H1 (cell line): ENCODE measurements around the gene ZNF488. TPM values are rescaled to one million over a fixed set of nuclear protein-coding genes. Genes with fewer than 3 reads are reported as not detected.
A peak's percentile ranks its signal among the peaks of the same experiment; 100 is the strongest.

Experiments used
- CTCF ChIA-PET: fragments of 300-600 bp; sonication (Branson Sonifier 250); formaldehyde crosslinking; loops from one replicate; lab custom pipeline; 2021; ENCODE audit not compliant: partially characterized antibody; lab: Charles Lee
- POLR2A ChIA-PET: fragments of 300-600 bp; sonication (Branson Sonifier 250); formaldehyde crosslinking; loops from one replicate; lab custom pipeline; 2021; ENCODE audit warnings: inconsistent platforms; ENCODE audit not compliant: partially characterized antibody; lab: Charles Lee
- DNase-seq, 2 experiments: peaks; one replicate each; pipeline versions ENCODE4 v3.0.0 to v3.0.0-alpha.2; 2010 to 2022; ENCODE audit warnings: low spot score in 2 of 2, low read depth in 1 of 2, mixed read lengths in 1 of 2
- FAIRE-seq: peaks from 2 replicates; lab custom pipeline; 2011; peaks lifted over from hg19 to GRCh38; lab: Jason Lieb, UNC
- H2AFZ ChIP-seq: 2 replicates; pipeline ENCODE4 v1.8.1; 2012; ENCODE audit warnings: low read length, inconsistent platforms
- H2AK5ac ChIP-seq: 2 replicates; pipeline ENCODE4 v1.6.1; 2013; ENCODE audit warnings: low read depth, low read length
- H2BK120ac ChIP-seq: replicated peaks from 2 replicates; pipeline ENCODE3; 2013; ENCODE audit warnings: low read depth, low read length, inconsistent platforms
- H2BK12ac ChIP-seq: 2 replicates; pipeline ENCODE4 v1.6.1; 2013; ENCODE audit warnings: low read depth, low read length
- H2BK15ac ChIP-seq: 2 replicates; pipeline ENCODE4 v1.6.1; 2013; ENCODE audit warnings: low read length
- H2BK20ac ChIP-seq: 2 replicates; pipeline ENCODE4 v1.6.1; 2013; ENCODE audit warnings: low read length
- H2BK5ac ChIP-seq: 2 replicates; pipeline ENCODE4 v1.6.1; 2013; ENCODE audit warnings: low read depth, low read length
- H3K14ac ChIP-seq: 2 replicates; pipeline ENCODE4 v1.6.1; 2013; ENCODE audit warnings: inconsistent platforms; ENCODE audit not compliant: insufficient read length
- H3K18ac ChIP-seq: 2 replicates; pipeline ENCODE4 v1.6.1; 2013; ENCODE audit warnings: low read length; ENCODE audit errors: extremely low read depth
- H3K23ac ChIP-seq: 2 replicates; pipeline ENCODE4 v1.6.1; 2013; ENCODE audit warnings: inconsistent platforms; ENCODE audit not compliant: insufficient read length
- H3K23me2 ChIP-seq: 2 replicates; pipeline ENCODE4 v1.6.1; 2013; ENCODE audit warnings: low read depth, low read length
- H3K27ac ChIP-seq: 2 replicates; pipeline ENCODE4 v1.6.1; 2011; ENCODE audit warnings: low read depth, low read length, inconsistent platforms
- H3K27me3 ChIP-seq, 4 experiments: replicated peaks in 1 of 4; 1 replicate in 1 of 4; 2 replicates in 3 of 4; pipeline versions ENCODE4 v1.6.1 to v1.8.1; 2011 to 2013; ENCODE audit warnings: low read length in 3 of 4, mild to moderate bottlenecking in 3 of 4, inconsistent platforms in 2 of 4, mixed read lengths in 2 of 4, moderate library complexity in 1 of 4; ENCODE audit not compliant: control insufficient read depth in 3 of 4, insufficient read depth in 3 of 4; ENCODE audit errors: extremely low read depth in 1 of 4
- H3K36me3 ChIP-seq, 4 experiments: 2 replicates each; pipeline versions ENCODE4 v1.6.1 to v1.8.1; 2011 to 2013; ENCODE audit warnings: mild to moderate bottlenecking in 4 of 4, low read length in 3 of 4, moderate library complexity in 2 of 4, control low read depth in 1 of 4, inconsistent platforms in 1 of 4; ENCODE audit not compliant: insufficient read depth in 4 of 4, control insufficient read depth in 2 of 4
- H3K4ac ChIP-seq: replicated peaks from 2 replicates; pipeline ENCODE3; 2013; ENCODE audit warnings: low read length, low read depth, mixed read lengths, inconsistent platforms; ENCODE audit not compliant: insufficient read length
- H3K4me1 ChIP-seq, 4 experiments: replicated peaks in 1 of 4; 1 replicate in 1 of 4; 2 replicates in 3 of 4; pipeline versions ENCODE4 v1.6.1 to v1.8.1; 2011 to 2013; ENCODE audit warnings: low read length in 3 of 4, inconsistent platforms in 2 of 4, mixed read lengths in 1 of 4; ENCODE audit not compliant: insufficient read depth in 4 of 4, control insufficient read depth in 3 of 4
- H3K4me2 ChIP-seq, 2 experiments: 2 replicates each; pipeline versions ENCODE4 v1.6.1 to v1.8.1; 2011 to 2013; ENCODE audit warnings: low read depth in 2 of 2, low read length in 2 of 2, control low read depth in 1 of 2, inconsistent platforms in 1 of 2, mild to moderate bottlenecking in 1 of 2; ENCODE audit not compliant: insufficient read depth in 1 of 2
- H3K4me3 ChIP-seq, 4 experiments: fragments of 200-600, 300-600 bp in 1 of 4; sonication (generic), shearing (Covaris generic), sonication (Bioruptor Twin) in 1 of 4; 2 replicates each; pipeline versions ENCODE4 v1.5.1 to v1.8.1; 2011 to 2016; ENCODE audit warnings: low read length in 4 of 4, low read depth in 3 of 4, control low read depth in 2 of 4, inconsistent platforms in 2 of 4, mild to moderate bottlenecking in 2 of 4, mixed read lengths in 1 of 4, moderate library complexity in 1 of 4; ENCODE audit not compliant: insufficient read depth in 2 of 4; ENCODE audit errors: extremely low read depth in 1 of 4
- H3K56ac ChIP-seq: replicated peaks from 2 replicates; pipeline ENCODE3; 2013; ENCODE audit warnings: low read depth, mild to moderate bottlenecking, mixed read lengths, low read length, inconsistent platforms; ENCODE audit not compliant: insufficient read length
- H3K79me1 ChIP-seq: 2 replicates; pipeline ENCODE4 v1.6.1; 2013; ENCODE audit warnings: low read depth, low read length, control low read depth
- H3K79me2 ChIP-seq, 2 experiments: 2 replicates each; pipeline versions ENCODE4 v1.6.1 to v1.8.1; 2012 to 2013; ENCODE audit warnings: low read length in 2 of 2, mild to moderate bottlenecking in 2 of 2, inconsistent platforms in 1 of 2; ENCODE audit not compliant: insufficient read depth in 2 of 2, control insufficient read depth in 1 of 2
- H3K9ac ChIP-seq, 4 experiments: replicated peaks in 1 of 4; 1 replicate in 1 of 4; 2 replicates in 3 of 4; pipeline versions ENCODE4 v1.6.1 to v1.8.1; 2011 to 2013; ENCODE audit warnings: low read depth in 3 of 4, low read length in 3 of 4, control low read depth in 2 of 4, mild to moderate bottlenecking in 2 of 4, moderate library complexity in 2 of 4, inconsistent platforms in 1 of 4; ENCODE audit errors: extremely low read depth in 1 of 4
- H3K9me3 ChIP-seq, 2 experiments: 2 replicates each; pipeline versions ENCODE4 v1.6.1 to v1.8.1; 2012 to 2013; ENCODE audit warnings: mild to moderate bottlenecking in 2 of 2, moderate library complexity in 2 of 2, control low read depth in 1 of 2, inconsistent platforms in 1 of 2, low read depth in 1 of 2, low read length in 1 of 2, mixed read lengths in 1 of 2; ENCODE audit not compliant: insufficient read depth in 2 of 2
- H4K20me1 ChIP-seq, 2 experiments: replicated peaks in 1 of 2; 2 replicates each; pipeline versions ENCODE3 to v1.8.1; 2011 to 2013; ENCODE audit warnings: inconsistent platforms in 2 of 2, low read length in 2 of 2, mild to moderate bottlenecking in 1 of 2; ENCODE audit not compliant: insufficient read depth in 2 of 2, control insufficient read depth in 1 of 2
- H4K5ac ChIP-seq: 2 replicates; pipeline ENCODE4 v1.6.1; 2013; ENCODE audit warnings: low read length, low read depth, mixed read lengths, inconsistent platforms; ENCODE audit not compliant: insufficient read length
- H4K8ac ChIP-seq: 2 replicates; pipeline ENCODE4 v1.8.0; 2013; ENCODE audit warnings: mild to moderate bottlenecking, moderate library complexity, low read length, inconsistent platforms; ENCODE audit not compliant: insufficient read depth; ENCODE audit errors: extremely low read depth
- H4K91ac ChIP-seq: replicated peaks from 2 replicates; pipeline ENCODE3; 2013; ENCODE audit warnings: low read length, mixed read lengths, inconsistent platforms; ENCODE audit not compliant: insufficient read length
- BACH1 ChIP-seq: IDR thresholded peaks from 2 replicates; pipeline ENCODE4 v1.6.1; 2012; ENCODE audit warnings: low read length, improper control_type of control experiment
- CBX5 ChIP-seq: fragments of 300-800, 300-1000 bp; sonication (generic); IDR thresholded peaks from 2 replicates; pipeline ENCODE4 v1.7.1; 2016; ENCODE audit warnings: antibody characterized with exemption, low read length, low read depth
- JUN ChIP-seq: IDR thresholded peaks from 2 replicates; pipeline ENCODE4 v1.6.1; 2011; ENCODE audit warnings: low read depth, mild to moderate bottlenecking, improper control_type of control experiment, low read length
- POLR2AphosphoS5 ChIP-seq: IDR thresholded peaks from 2 replicates; pipeline ENCODE4 v1.6.1; 2011; ENCODE audit warnings: low read depth, low read length
- SP4 ChIP-seq: IDR thresholded peaks from 2 replicates; pipeline ENCODE4 v1.6.1; 2012; ENCODE audit warnings: low read length, inconsistent platforms
- YY1 ChIP-seq: IDR thresholded peaks from 2 replicates; pipeline ENCODE4 v1.6.1; 2011; ENCODE audit warnings: low read depth, mild to moderate bottlenecking, low read length
- WGBS, 2 experiments: shearing (Covaris generic) in 1 of 2; methylation state at CpG; one replicate each; pipeline versions ENCODE4 v1.1.6 to v1.1.7; 2013 to 2015; ENCODE audit warnings: low lambda C conversion rate in 2 of 2, mixed read lengths in 2 of 2, inconsistent platforms in 1 of 2, low coverage in 1 of 2, missing lambda C conversion rate in 1 of 2; ENCODE audit not compliant: insufficient replicate concordance in 2 of 2, insufficient coverage in 1 of 2, insufficient read length in 1 of 2; ENCODE audit errors: extremely low coverage in 1 of 2, missing lambda C conversion rate in 1 of 2; 5-methylcytosine and 5-hydroxymethylcytosine counted together
- polyA plus RNA-seq, 7 experiments: library from polyadenylated mRNA; depleted of rRNA in 3 of 7; stranded (reverse) in 5 of 7; unstranded in 2 of 7; fragments of >200 nt in 5 of 7; fragments of 200-250 nt in 2 of 7; gene quantifications; 1 replicate in 5 of 7; 2 replicates in 1 of 7; 4 replicates in 1 of 7; pipeline versions ENCODE4 v1.2.1 to v1.2.3, GENCODE V29; 2011 to 2013; ENCODE audit warnings: missing spikeins in 2 of 7, mixed read lengths in 2 of 7
- total RNA-seq: library from RNA; stranded (reverse); fragmentation: NEBNext Ultra II Directional; extraction: Animal tissue kit (Norgen Biotek cat#: 25700); gene quantifications from 2 replicates; pipeline ENCODE4 v1.2.1, GENCODE V29; 2021

ZNF488 gene
- total and polyA plus RNA-seq, 2 of the 8 experiments (the other 6 are each of a cell fraction or from before 2014, with no cell fraction given), result 7.9 to 11.4 TPM

DNA sequence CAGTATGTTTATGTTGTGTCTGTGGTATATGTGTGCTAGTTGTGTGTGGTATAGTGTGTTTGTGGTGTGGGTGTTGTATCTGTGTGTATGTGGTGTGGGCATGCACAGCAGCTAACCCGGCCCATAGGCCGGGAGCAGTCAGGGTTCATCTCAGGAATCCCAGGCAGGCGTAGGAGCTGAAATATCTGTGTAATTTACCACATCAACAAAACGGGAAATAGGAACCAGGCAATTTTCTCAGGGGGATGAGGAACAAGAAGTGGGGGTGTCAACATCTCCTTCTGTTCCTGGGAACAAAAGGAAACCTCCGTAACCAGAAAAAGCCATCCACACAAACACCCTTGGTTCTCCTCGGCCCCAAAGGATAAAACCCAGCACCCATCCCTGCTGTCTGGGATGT is 24.5 kb upstream of the ZNF488 start:
- Histone ChIP-seq H3K4me1 (peaks cover 0 to 8% (median 5%) of the 10 kb centered on the region in 4 experiments; a peak in 5 of 7 replicates), H3K27me3 (no peaks in the 10 kb centered on the region), H3K36me3 (no peaks in the 10 kb centered on the region), H2AK5ac (no peak overlapping the region), H3K23ac (no peak overlapping the region), H3K23me2 (peaks cover 4% of the 10 kb centered on the region; the same call in 1 of the 2 replicates), H3K56ac (no peak overlapping the region), H4K5ac (no peak overlapping the region), H3K79me2 (no peaks in the 10 kb centered on the region), H2BK120ac (no peak overlapping the region), H2AFZ (no peak overlapping the region), H2BK5ac (no peak overlapping the region), H2BK15ac (no peak overlapping the region), H3K79me1 (no peaks in the 10 kb centered on the region), H3K14ac (no peak overlapping the region), H3K4me2 (no peak overlapping the region), H4K91ac (no peak overlapping the region), H3K27ac (no peak overlapping the region), H4K8ac (no peak overlapping the region), H4K20me1 (peaks cover 0 to 3% of the 10 kb centered on the region in 2 experiments), H3K18ac (no peak overlapping the region), H2BK12ac (no peak overlapping the region), H2BK20ac (0 out of 2 replicates have a peak overlapping the region, but pooled peaks have one; percentile 17), H3K4me3 (no peak overlapping the region), H3K4ac (peak overlapping the region; percentile 88), H3K9me3 (no peaks in the 10 kb centered on the region), H3K9ac (no peak overlapping the region)
- DNase-seq (no peak), FAIRE-seq (no peak)
- 95% methylated on average over 6 of the region's 6 CpGs; no CpG with 5 or more reads in 1 of the 2 experiments for WGBS, 2 experiments
- TF ChIP-seq POLR2AphosphoS5, result no peak
- no peak for TF ChIP-seq SP4
- TF ChIP-seq CBX5, result no peak
- no peak for TF ChIP-seq JUN
- no peak for TF ChIP-seq BACH1
- no peak for TF ChIP-seq YY1
- ChIA-PET POLR2A (no interaction called here), CTCF (interaction anchor here (0.8 kb wide), 1 partner anchor 10 kb away, joined by 3 read pairs; no protein-coding TSS in a partner anchor)
